Cardiac septum (tissue), 1 donor: ENCODE data around the gene WDHD1. TPM values are rescaled to one million over a fixed set of nuclear protein-coding genes. Genes with fewer than 3 reads are reported as not detected.
"Not testable (repeated sequence)": the region's sequence is repeated elsewhere in the genome, so short reads cannot be mapped to it uniquely, and the experiment has no call there.

Source experiments
- DNase-seq: peaks from one replicate; pipeline ENCODE4 v3.0.0-alpha.2; 2020; ENCODE audit warnings: low spot score
- intact Hi-C: fragments of 100-400 bp; cut with DNase I; formaldehyde crosslinking; loops from one replicate; pipeline ENCODE4 v1.14.0; 2022
- total RNA-seq: library from RNA; stranded (reverse); fragmentation: NEBNext Ultra II Directional; extraction: Animal tissue kit (Norgen Biotek cat#: 25700); gene quantifications from one replicate; pipeline ENCODE4 v1.2.1, GENCODE V29; 2021
- donor health status: DM: no; HTN: no; CAD: no.

Gene WDHD1
- total RNA-seq, 1 donor from 2014 or later: 1.8 TPM

GRCh38 chr14:54919330-54919729 lies 107.6 kb downstream of the WDHD1 start:
- DNase-seq: no peak
- intact Hi-C loops: no loop called here

DNA sequence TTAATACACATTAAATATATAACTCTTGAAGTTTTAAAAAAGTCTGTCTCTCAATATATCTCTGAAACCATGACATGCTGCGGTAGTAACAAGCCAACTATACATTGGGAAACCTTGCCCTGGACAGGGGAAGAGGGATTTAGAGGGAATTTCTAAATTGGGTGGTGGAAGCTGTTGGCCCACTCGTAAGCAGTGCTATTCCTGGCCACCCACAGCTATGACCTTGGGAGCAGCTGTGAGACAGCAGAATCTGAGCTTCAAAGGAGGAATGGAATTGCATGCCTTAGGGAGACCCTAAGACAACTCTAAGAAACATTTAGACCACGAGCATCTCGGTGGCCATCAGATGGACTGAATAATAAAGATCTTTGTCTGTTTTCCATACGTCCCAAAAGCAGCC lies 108.5 kb downstream of the WDHD1 start:
- no peak for DNase-seq
- intact Hi-C loops: no loop called here

- intact Hi-C loops: no loop called here
These were observed 110.8 kb downstream of the WDHD1 start for GRCh38 chr14:54916101-54916500.

GRCh38 chr14:54909817-54910558 lies 116.9 kb downstream of the WDHD1 start:
- intact Hi-C loops: loop anchor here (10.0 kb wide), 1 partner anchor 145 kb away; the partner anchor contains the start of gene MAPK1IP1L
- no peak for DNase-seq

More at GRCh38 chr14:54916101-54916500, 110.8 kb downstream of the WDHD1 start:
- no peak for DNase-seq

DNA sequence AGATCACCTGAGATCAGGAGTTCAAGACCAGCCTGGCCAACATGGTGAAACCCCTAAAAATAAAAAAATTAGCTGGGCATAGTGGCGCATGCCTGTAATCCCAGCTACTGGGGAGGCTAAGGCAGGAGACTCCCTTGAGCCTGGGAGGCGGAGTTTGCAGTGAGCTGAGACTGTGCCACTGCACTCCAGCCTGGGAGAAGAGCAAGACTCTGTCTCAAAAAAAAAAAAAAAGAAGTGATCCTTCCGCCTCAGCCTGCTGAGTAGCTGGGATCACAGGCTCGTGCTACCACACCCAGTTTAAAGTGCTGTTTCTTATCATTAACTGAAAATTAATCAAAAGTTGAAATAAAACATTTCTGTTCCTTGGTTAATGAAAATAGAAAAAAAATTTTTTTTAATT lies 117.9 kb downstream of the WDHD1 start:
- intact Hi-C loops: loop anchor here (10.0 kb wide), 1 partner anchor 146 kb away; the partner anchor contains the start of gene MAPK1IP1L

DNA sequence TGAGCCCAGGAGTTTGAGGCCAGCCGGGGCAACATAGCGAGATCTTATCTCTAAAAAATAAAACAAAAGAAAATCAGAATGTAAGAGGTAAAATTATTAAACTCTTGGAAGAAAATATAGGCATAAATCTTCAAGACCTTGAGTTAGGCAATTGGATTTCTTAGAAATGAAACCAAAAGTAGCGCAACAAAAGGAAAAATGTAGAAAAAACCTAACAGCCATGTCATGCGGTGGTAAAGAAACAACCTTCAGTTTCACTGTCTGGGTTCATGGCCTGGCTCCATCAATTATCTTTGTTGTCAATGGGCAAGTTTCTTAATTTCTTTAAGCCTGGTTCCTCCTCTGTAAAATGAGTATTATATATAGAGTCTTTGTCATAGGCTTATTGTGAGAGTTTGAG lies 118.7 kb downstream of the WDHD1 start:
- intact Hi-C loops: loop anchor here (10.0 kb wide), 1 partner anchor 147 kb away; the partner anchor contains the start of gene MAPK1IP1L
- DNase-seq: no peak

More for the DNA sequence above, 117.9 kb downstream of the WDHD1 start:
- DNase-seq: not testable (repeated sequence)

- no peak for DNase-seq
- intact Hi-C loops: loop anchor here (10.0 kb wide), 1 partner anchor 149 kb away; the partner anchor contains the start of gene MAPK1IP1L
These were observed 120.8 kb downstream of the WDHD1 start for GRCh38 chr14:54906075-54906474.

GRCh38 chr14:54902521-54903420 lies 124.1 kb downstream of the WDHD1 start, which contains the start of gene GCH1:
TSS of gene GCH1 (minus strand) at chr14:54902826. CDS start at chr14:54902663, 163 bp downstream.
- DNase-seq: peak; percentile 91
- intact Hi-C loops: loop anchor here (5.0 to 10.0 kb wide), 2 partner anchors 35 to 152 kb away; partner anchors contain the start of gene MAPK1IP1L

GRCh38 chr14:54902143-54902520 lies 124.8 kb downstream of the WDHD1 start:
- intact Hi-C loops: loop anchor here (5.0 to 10.0 kb wide), 2 partner anchors 35 to 153 kb away; partner anchors contain the start of gene MAPK1IP1L
- peak; percentile 89 for DNase-seq

DNA sequence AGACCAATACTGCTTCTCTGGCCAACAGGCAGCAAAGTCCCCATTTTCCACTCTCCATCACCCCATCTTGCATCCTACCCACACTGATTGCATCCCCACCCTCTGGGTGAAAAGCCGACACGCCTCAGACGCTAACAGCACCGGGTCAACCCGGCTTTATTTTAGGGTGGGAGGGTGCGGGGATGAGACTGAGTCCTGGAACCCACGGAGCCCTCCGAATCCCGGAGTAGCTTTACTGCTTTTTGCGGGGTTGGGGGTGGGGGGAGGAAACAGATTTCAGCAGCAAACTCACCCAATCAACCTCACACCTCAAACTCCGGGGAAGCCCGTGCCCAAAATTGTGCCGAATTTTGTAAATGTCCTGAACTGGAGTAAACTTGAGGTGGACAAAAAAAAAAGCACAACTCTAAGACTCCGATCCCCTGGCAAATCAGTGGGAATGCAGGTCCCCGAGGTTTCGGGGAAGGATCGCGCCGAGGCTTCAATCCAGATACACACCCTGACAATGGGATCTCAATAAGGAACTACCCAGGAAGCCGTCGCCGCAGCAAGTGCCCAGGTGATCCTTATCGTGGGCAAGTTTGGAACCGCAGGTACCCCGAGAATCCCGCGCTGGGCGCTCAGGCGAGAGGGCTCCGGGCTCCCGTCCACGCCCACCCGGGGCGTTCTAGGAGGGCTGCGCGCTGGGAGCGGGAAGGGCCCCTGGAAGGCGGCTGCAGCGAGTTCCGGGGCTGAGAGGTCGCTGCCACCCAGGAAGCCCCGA lies 125.3 kb downstream of the WDHD1 start:
- peak; percentile 76 for DNase-seq
- intact Hi-C loops: loop anchor here (5.0 to 10.0 kb wide), 2 partner anchors 34 to 153 kb away; partner anchors contain the start of gene MAPK1IP1L

DNA sequence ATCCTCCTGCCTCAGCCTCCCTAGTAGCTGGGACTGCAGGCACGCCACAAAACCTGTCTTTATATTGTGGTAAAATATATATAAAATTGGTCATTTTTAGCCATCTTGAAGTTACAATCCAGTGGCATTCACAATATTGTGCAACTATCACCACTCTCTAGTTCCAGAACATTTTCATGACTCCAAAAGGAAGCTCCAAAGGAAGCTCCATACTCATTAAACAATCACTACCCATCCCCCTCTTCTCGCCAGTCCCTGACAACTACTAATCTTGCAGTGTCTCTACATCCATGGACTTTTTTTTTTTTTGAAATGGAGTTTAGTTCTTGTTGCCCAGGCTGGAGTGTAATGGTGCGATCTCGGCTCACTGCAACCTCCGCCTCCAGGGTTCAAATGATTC lies 127.3 kb downstream of the WDHD1 start:
- intact Hi-C loops: loop anchor here (5.0 kb wide), 1 partner anchor 337 kb away; no protein-coding TSS in a partner anchor
- DNase-seq: no peak

GRCh38 chr14:54897809-54898555 lies 128.9 kb downstream of the WDHD1 start:
- intact Hi-C loops: loop anchor here (5.0 kb wide), 1 partner anchor 336 kb away; no protein-coding TSS in a partner anchor
- not testable (repeated sequence) for DNase-seq

DNA sequence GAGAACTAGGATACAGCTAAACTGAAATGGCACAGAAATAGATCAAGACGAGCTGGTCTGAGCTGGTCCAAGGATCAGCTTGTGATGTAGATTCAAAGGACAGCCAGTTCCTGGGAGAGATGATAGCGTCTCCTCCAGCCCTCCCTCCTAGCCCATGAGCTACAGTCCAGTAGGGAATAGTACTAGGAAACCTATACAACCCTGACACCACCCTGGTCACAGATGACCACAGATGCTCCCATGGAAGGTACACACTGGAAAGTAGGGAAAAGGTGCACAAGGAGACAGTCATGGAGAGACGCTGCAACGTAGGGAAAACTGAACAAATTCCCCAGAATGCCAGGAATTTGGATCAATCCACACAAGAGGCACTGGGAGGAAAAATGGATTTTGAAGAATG lies 131.2 kb downstream of the WDHD1 start:
- no peak for DNase-seq

GRCh38 chr14:54894995-54895394 lies 131.9 kb downstream of the WDHD1 start:
- DNase-seq: no peak
- intact Hi-C loops: loop anchor here (5.0 kb wide), 2 partner anchors 88 to 333 kb away; no protein-coding TSS in a partner anchor

More for the DNA sequence above, 131.2 kb downstream of the WDHD1 start:
- intact Hi-C loops: loop anchor here (5.0 kb wide), 1 partner anchor 333 kb away; no protein-coding TSS in a partner anchor

- intact Hi-C loops: loop anchor here (5.0 kb wide), 1 partner anchor 86 kb away; no protein-coding TSS in a partner anchor
- no peak for DNase-seq
These were observed 133.6 kb downstream of the WDHD1 start for GRCh38 chr14:54893151-54893760.

GRCh38 chr14:54891471-54892245 lies 135.2 kb downstream of the WDHD1 start:
- intact Hi-C loops: loop anchor here (5.0 kb wide), 1 partner anchor 84 kb away; no protein-coding TSS in a partner anchor
- DNase-seq: no peak

GRCh38 chr14:54890788-54891187 lies 136.1 kb downstream of the WDHD1 start:
- no peak for DNase-seq
- intact Hi-C loops: loop anchor here (5.0 kb wide), 1 partner anchor 83 kb away; no protein-coding TSS in a partner anchor
